A549 (cell line): ENCODE results near the gene ITPRIP. TPM values are rescaled to one million over a fixed set of nuclear protein-coding genes. Genes with fewer than 3 reads are reported as not detected.
A peak's percentile ranks its signal among the peaks of the same experiment; 100 is the strongest.

ENCODE experiments used
- ATAC-seq, 2 experiments: fragments of 200-7000 bp in 1 of 2; fragments of >200 bp in 1 of 2; cut with Nextera tagmentation in 1 of 2; cut with Tn5 transposase in 1 of 2; 3 replicates each; pipeline versions ENCODE4 v1.8.0 to v1.9.1; 2018 to 2020; ENCODE audit warnings: mild to moderate bottlenecking in 1 of 2, moderate library complexity in 1 of 2
- CTCF ChIA-PET: fragments of 300-600 bp; sonication (Branson Sonifier 250); formaldehyde crosslinking; extraction: SDS; loops from one replicate; lab custom pipeline; 2021; ENCODE audit warnings: antibody characterized with exemption, inconsistent platforms; lab: Yijun Ruan, JAX
- POLR2A ChIA-PET: fragments of 350-600 bp; formaldehyde crosslinking; extraction: SDS; loops from one replicate; lab custom pipeline; 2021; ENCODE audit warnings: antibody characterized with exemption, inconsistent platforms; lab: Yijun Ruan, JAX
- DNase-seq, 2 experiments: peaks; one replicate each; pipeline versions ENCODE4 v3.0.0 to v3.0.0-alpha.2; 2011 to 2016; ENCODE audit warnings: low read depth in 1 of 2, low spot score in 1 of 2
- FAIRE-seq: peaks from 2 replicates; lab custom pipeline; 2011; peaks lifted over from hg19 to GRCh38; lab: Jason Lieb, UNC
- H3K27ac ChIP-seq, 2 experiments: fragments of >200 bp; sonication (Bioruptor Twin); formaldehyde crosslinking; 3 replicates each; pipeline ENCODE4 v1.5.1; 2016 to 2017
- H3K4me1 ChIP-seq: fragments of >200 bp; sonication (Bioruptor Twin); formaldehyde crosslinking; 3 replicates; pipeline ENCODE4 v1.6.1; 2016
- H3K4me2 ChIP-seq: fragments of >200 bp; sonication (Bioruptor Twin); formaldehyde crosslinking; 3 replicates; pipeline ENCODE4 v1.6.1; 2016
- H3K4me3 ChIP-seq: fragments of >200 bp; sonication (Bioruptor Twin); formaldehyde crosslinking; 3 replicates; pipeline ENCODE4 v1.5.1; 2016
- H3K9me3 ChIP-seq: fragments of >200 bp; sonication (Bioruptor Twin); formaldehyde crosslinking; 3 replicates; pipeline ENCODE4 v1.6.1; 2016
- BHLHE40 ChIP-seq: IDR thresholded peaks from 2 replicates; pipeline ENCODE4 v1.6.1; 2012; ENCODE audit warnings: low read depth, low read length, inconsistent platforms
- CBX2 ChIP-seq: fragments of 200-600 bp; sonication (generic); IDR thresholded peaks from 2 replicates; pipeline ENCODE4 v1.6.1; 2016; ENCODE audit warnings: low read depth, mild to moderate bottlenecking, borderline replicate concordance
- CHD2 ChIP-seq: fragments of 150-350 bp; IDR thresholded peaks from 2 replicates; pipeline ENCODE4 v1.6.1; 2014; ENCODE audit warnings: low read length; ENCODE audit not compliant: partially characterized antibody
- EHF ChIP-seq: fragments of 250-450 bp; sonication (Bioruptor Pico); IDR thresholded peaks from 2 replicates; pipeline ENCODE4 v1.5.0; 2020; ENCODE audit warnings: mild to moderate bottlenecking
- EHMT2 ChIP-seq: fragments of 200-600 bp; sonication (generic); IDR thresholded peaks from 2 replicates; pipeline ENCODE4 v1.6.1; 2016; ENCODE audit warnings: antibody characterized with exemption, low read depth, mild to moderate bottlenecking, moderate library complexity
- ESRRA ChIP-seq: fragments of 150-350 bp; IDR thresholded peaks from 2 replicates; pipeline ENCODE4 v1.6.1; 2014; ENCODE audit warnings: mild to moderate bottlenecking, low read length, borderline replicate concordance
- FOXS1 ChIP-seq: fragments of 250-450 bp; sonication (Bioruptor Pico); IDR thresholded peaks from 2 replicates; pipeline ENCODE4 v1.5.0; 2020; ENCODE audit warnings: mild to moderate bottlenecking, moderate library complexity
- GATA3 ChIP-seq: IDR thresholded peaks from 2 replicates; pipeline ENCODE4 v1.6.1; 2012; ENCODE audit warnings: borderline replicate concordance
- HEYL ChIP-seq: fragments of 250-450 bp; sonication (Bioruptor Pico); IDR thresholded peaks from 2 replicates; pipeline ENCODE4 v1.8.0; 2021; ENCODE audit warnings: mild to moderate bottlenecking, moderate library complexity
- HOXA7 ChIP-seq: fragments of 250-450 bp; sonication (Bioruptor Pico); IDR thresholded peaks from 2 replicates; pipeline ENCODE4 v1.5.0; 2020; ENCODE audit warnings: mild to moderate bottlenecking, moderate library complexity
- JUN ChIP-seq, 2 experiments: fragments of >200 bp; sonication (Bioruptor Twin); formaldehyde crosslinking; IDR thresholded peaks; 2 replicates in 1 of 2; 3 replicates in 1 of 2; pipeline ENCODE4 v1.6.1; 2016 to 2017
- KDM5A ChIP-seq: fragments of 200-600 bp; sonication (generic); IDR thresholded peaks from 2 replicates; pipeline ENCODE4 v1.6.1; 2016; ENCODE audit warnings: antibody characterized with exemption, mild to moderate bottlenecking
- NFE2L2 ChIP-seq: fragments of 150-350 bp; conservative IDR thresholded peaks from 2 replicates; pipeline ENCODE4 v1.6.1; 2014; ENCODE audit warnings: low read length
- NR3C1 ChIP-seq: fragments of >200 bp; sonication (Bioruptor Twin); formaldehyde crosslinking; IDR thresholded peaks from 3 replicates; pipeline ENCODE4 v1.6.1; 2017
- POLR2A ChIP-seq: IDR thresholded peaks from 2 replicates; pipeline ENCODE4 v1.6.1; 2012; ENCODE audit warnings: mild to moderate bottlenecking, low read length
- RARB ChIP-seq: fragments of 250-450 bp; sonication (Bioruptor Pico); IDR thresholded peaks from 2 replicates; pipeline ENCODE4 v1.8.0; 2021; ENCODE audit warnings: mild to moderate bottlenecking, moderate library complexity
- RCOR1 ChIP-seq: fragments of 150-350 bp; IDR thresholded peaks from 2 replicates; pipeline ENCODE4 v1.6.1; 2014; ENCODE audit warnings: antibody characterized with exemption, low read length, low read depth
- RFX5 ChIP-seq: fragments of 450-650 bp; IDR thresholded peaks from 2 replicates; pipeline ENCODE4 v1.7.1; 2014; ENCODE audit warnings: antibody characterized with exemption, mild to moderate bottlenecking, moderate library complexity
- TFCP2L1 ChIP-seq: fragments of 250-450 bp; sonication (Bioruptor Pico); IDR thresholded peaks from 2 replicates; pipeline ENCODE4 v1.5.0; 2021; ENCODE audit warnings: mild to moderate bottlenecking
- ZFP36 ChIP-seq: fragments of 450-650 bp; IDR thresholded peaks from 2 replicates; pipeline ENCODE4 v1.6.1; 2014; ENCODE audit warnings: borderline replicate concordance; ENCODE audit not compliant: partially characterized antibody
- ZNF302 ChIP-seq: fragments of 250-450 bp; sonication (Bioruptor Pico); IDR thresholded peaks from 2 replicates; pipeline ENCODE4 v1.9.0; 2021; ENCODE audit warnings: inconsistent platforms, mild to moderate bottlenecking, moderate library complexity
- WGBS: methylation state at CpG from one replicate; pipeline ENCODE4 v1.1.6; 2017; ENCODE audit errors: missing lambda C conversion rate; 5-methylcytosine and 5-hydroxymethylcytosine counted together
- polyA plus RNA-seq, 4 experiments: library from polyadenylated mRNA; depleted of rRNA in 3 of 4; stranded (reverse); fragments of >200 nt; fragmentation: RNase III in 1 of 4; extraction: RNeasy Plus Mini Kit Qiagen cat#74134 plus additional on column Dnase treatment in 1 of 4; gene quantifications; 2 replicates in 3 of 4; 3 replicates in 1 of 4; pipeline ENCODE4 v1.2.3, GENCODE V29; 2011 to 2017
- TF ChIP-seq, protein P1 (sequence below): fragments of >200 bp; sonication (Bioruptor Twin); formaldehyde crosslinking; IDR thresholded peaks from 2 replicates; pipeline ENCODE4 v1.6.1; 2016
- TF ChIP-seq, protein P2 (sequence below): fragments of 150-350 bp; IDR thresholded peaks from 2 replicates; pipeline ENCODE4 v1.6.1; 2014; ENCODE audit warnings: low read depth, mild to moderate bottlenecking, low read length
- TF ChIP-seq, protein P3 (sequence below): fragments of >200 bp; sonication (Bioruptor Twin); formaldehyde crosslinking; IDR thresholded peaks from 3 replicates; pipeline ENCODE4 v1.5.1; 2016
- TF ChIP-seq, protein P4 (sequence below): fragments of 250-450 bp; sonication (Bioruptor Pico); IDR thresholded peaks from 2 replicates; pipeline ENCODE4 v1.5.0; 2021; ENCODE audit warnings: mild to moderate bottlenecking, moderate library complexity, borderline replicate concordance
- TF ChIP-seq, protein P5 (sequence below): fragments of 250-450 bp; sonication (Bioruptor Pico); IDR thresholded peaks from 2 replicates; pipeline ENCODE4 v1.5.0; 2020; ENCODE audit warnings: low read depth, mild to moderate bottlenecking, moderate library complexity

Gene ITPRIP
- polyA plus RNA-seq, 2 of the 4 experiments (the other 2 are of a cell fraction), result 14.8 to 21.0 TPM

DNA sequence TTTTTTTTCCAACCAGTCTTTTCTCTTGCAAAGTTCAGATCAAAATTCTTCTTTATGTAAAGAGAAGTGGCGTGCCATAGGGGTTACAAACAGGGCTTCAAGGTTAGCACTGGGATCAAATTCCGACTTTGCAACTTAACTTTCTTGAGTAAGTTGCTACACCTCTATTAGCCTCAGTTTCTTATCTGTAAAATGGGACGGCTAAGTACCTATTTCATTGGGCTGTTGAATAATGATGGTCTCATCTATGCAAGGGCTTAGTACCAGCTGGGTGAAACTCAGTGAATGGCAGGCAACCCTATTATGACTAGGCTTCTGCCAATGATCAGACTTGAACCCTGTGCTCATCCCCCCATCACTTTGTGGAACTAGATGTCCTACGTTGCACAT lies 33.9 kb downstream of the ITPRIP start:
- ATAC-seq (no peak), DNase-seq (no peak), FAIRE-seq (no peak)
- WGBS, result 67% methylated on average over 4 of the region's 4 CpGs
- ChIA-PET POLR2A (interaction anchor here (1.6 to 2.7 kb wide), 3 partner anchors 26 to 34 kb away, joined by 3 to 14 read pairs (median 4); partner anchors contain the start of gene ITPRIP), CTCF (interaction anchor here (1.5 to 17.2 kb wide), 9 partner anchors 11 to 403 kb away, joined by 3 to 267 read pairs (median 44); partner anchors contain the start of genes CFAP58 and ITPRIP)
- Histone ChIP-seq H3K27ac (no peak overlapping the region), H3K9me3 (no peaks in the 10 kb centered on the region), H3K4me2 (no peak overlapping the region), H3K4me1 (peaks cover 13% of the 10 kb centered on the region; the same call in 1 of the 3 replicates), H3K4me3 (no peak overlapping the region)
- TF ChIP-seq RFX5 (no peak), EHF (CRISPR knock-in tag) (no peak), GATA3 (no peak), HEYL (CRISPR knock-in tag) (no peak), RARB (CRISPR knock-in tag) (no peak), JUN (IDR thresholded peaks at IDR 0.05) (no peak), CHD2 (no peak), KDM5A (no peak), HOXA7 (no peak), TFCP2L1 (no peak), CBX2 (no peak), FOXS1 (CRISPR knock-in tag) (no peak), RCOR1 (no peak), ESRRA (no peak), NR3C1 (no peak)
- TF ChIP-seq, protein P1, sequence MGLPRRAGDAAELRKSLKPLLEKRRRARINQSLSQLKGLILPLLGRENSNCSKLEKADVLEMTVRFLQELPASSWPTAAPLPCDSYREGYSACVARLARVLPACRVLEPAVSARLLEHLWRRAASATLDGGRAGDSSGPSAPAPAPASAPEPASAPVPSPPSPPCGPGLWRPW, result no peak
- TF ChIP-seq, protein P2, sequence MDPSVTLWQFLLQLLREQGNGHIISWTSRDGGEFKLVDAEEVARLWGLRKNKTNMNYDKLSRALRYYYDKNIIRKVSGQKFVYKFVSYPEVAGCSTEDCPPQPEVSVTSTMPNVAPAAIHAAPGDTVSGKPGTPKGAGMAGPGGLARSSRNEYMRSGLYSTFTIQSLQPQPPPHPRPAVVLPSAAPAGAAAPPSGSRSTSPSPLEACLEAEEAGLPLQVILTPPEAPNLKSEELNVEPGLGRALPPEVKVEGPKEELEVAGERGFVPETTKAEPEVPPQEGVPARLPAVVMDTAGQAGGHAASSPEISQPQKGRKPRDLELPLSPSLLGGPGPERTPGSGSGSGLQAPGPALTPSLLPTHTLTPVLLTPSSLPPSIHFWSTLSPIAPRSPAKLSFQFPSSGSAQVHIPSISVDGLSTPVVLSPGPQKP, result no peak
- TF ChIP-seq, protein P3, sequence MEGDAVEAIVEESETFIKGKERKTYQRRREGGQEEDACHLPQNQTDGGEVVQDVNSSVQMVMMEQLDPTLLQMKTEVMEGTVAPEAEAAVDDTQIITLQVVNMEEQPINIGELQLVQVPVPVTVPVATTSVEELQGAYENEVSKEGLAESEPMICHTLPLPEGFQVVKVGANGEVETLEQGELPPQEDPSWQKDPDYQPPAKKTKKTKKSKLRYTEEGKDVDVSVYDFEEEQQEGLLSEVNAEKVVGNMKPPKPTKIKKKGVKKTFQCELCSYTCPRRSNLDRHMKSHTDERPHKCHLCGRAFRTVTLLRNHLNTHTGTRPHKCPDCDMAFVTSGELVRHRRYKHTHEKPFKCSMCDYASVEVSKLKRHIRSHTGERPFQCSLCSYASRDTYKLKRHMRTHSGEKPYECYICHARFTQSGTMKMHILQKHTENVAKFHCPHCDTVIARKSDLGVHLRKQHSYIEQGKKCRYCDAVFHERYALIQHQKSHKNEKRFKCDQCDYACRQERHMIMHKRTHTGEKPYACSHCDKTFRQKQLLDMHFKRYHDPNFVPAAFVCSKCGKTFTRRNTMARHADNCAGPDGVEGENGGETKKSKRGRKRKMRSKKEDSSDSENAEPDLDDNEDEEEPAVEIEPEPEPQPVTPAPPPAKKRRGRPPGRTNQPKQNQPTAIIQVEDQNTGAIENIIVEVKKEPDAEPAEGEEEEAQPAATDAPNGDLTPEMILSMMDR, result no peak
- TF ChIP-seq, protein P4, sequence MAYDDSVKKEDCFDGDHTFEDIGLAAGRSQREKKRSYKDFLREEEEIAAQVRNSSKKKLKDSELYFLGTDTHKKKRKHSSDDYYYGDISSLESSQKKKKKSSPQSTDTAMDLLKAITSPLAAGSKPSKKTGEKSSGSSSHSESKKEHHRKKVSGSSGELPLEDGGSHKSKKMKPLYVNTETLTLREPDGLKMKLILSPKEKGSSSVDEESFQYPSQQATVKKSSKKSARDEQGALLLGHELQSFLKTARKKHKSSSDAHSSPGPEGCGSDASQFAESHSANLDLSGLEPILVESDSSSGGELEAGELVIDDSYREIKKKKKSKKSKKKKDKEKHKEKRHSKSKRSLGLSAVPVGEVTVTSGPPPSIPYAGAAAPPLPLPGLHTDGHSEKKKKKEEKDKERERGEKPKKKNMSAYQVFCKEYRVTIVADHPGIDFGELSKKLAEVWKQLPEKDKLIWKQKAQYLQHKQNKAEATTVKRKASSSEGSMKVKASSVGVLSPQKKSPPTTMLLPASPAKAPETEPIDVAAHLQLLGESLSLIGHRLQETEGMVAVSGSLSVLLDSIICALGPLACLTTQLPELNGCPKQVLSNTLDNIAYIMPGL, result no peak
- TF ChIP-seq, protein P5, sequence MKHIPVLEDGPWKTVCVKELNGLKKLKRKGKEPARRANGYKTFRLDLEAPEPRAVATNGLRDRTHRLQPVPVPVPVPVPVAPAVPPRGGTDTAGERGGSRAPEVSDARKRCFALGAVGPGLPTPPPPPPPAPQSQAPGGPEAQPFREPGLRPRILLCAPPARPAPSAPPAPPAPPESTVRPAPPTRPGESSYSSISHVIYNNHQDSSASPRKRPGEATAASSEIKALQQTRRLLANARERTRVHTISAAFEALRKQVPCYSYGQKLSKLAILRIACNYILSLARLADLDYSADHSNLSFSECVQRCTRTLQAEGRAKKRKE (CRISPR knock-in tag), result no peak

DNA sequence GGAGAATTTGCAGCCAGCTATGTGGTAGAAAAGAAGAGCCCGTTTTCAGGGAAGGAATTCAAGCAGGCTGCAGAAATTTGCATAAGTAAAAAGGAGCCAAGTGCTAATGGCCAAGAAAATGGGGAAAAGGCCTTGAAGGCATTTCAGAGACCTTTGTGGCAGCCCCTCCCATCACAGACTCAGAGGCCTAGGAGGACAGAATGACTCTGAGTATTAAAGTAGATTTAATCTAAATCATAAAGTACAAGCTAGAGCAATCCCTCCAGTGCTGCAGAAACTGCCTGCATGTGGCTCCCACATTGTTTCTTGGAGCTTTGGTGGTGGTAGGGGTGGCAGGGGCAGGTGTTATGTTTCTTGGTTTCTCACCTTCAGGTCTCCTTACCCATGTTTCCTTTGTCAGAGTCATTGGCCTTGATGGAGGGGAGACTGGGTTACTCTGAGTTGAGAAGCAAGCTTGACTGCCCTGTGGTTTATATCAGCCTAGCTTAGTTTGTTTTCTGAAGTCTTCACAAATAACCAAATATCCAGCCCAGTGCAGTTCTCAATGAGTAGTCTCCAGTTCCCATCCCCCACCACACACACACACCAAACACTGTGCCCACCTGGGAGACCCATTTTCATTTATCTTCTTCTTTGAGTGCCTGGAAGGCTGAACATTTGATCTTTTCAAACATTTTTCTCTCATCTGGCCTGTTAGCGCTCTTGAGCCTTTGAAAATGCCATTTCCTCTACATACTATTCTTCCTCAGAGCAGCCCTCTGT lies 34.5 kb downstream of the ITPRIP start:
- Histone ChIP-seq H3K4me3 (no peak overlapping the region), H3K4me2 (no peak overlapping the region), H3K27ac (no peak overlapping the region), H3K4me1 (peaks cover 13% of the 10 kb centered on the region; the same call in 1 of the 3 replicates)
- CTCF ChIA-PET, result interaction anchor here (1.0 to 17.2 kb wide), 8 partner anchors 12 to 50 kb away, joined by 3 to 267 read pairs (median 52); partner anchors contain the start of gene CFAP58
- WGBS, result 48% methylated on average over 2 of the region's 2 CpGs
- TF ChIP-seq ZNF302 (CRISPR knock-in tag) (no peak), ZFP36 (peak; percentile 16), POLR2A (no peak), BHLHE40 (no peak), EHMT2 (no peak), CHD2 (no peak), NFE2L2 (no peak), EHF (CRISPR knock-in tag) (no peak)
- TF ChIP-seq, all 56 proteins: peak for 1
- no peak for DNase-seq
- H3K9me3 ChIP-seq, result no peaks in the 10 kb centered on the region
- ATAC-seq, result no peak
- POLR2A ChIA-PET, result interaction anchor here (1.8 kb wide), 1 partner anchor 35 kb away, joined by 4 read pairs; the partner anchor contains the start of gene ITPRIP
- FAIRE-seq, result no peak
